Right forelimb (tissue), 1 donor: Measurements from ENCODE around the gene RFC1.
"Not testable (repeated sequence)": the region's sequence is repeated elsewhere in the genome, so short reads cannot be mapped to it uniquely, and the experiment has no call there.

ENCODE experiments used
- DNase-seq: peaks from one replicate; pipeline ENCODE4 v3.0.0-alpha.2; 2018

The RFC1 gene

DNA sequence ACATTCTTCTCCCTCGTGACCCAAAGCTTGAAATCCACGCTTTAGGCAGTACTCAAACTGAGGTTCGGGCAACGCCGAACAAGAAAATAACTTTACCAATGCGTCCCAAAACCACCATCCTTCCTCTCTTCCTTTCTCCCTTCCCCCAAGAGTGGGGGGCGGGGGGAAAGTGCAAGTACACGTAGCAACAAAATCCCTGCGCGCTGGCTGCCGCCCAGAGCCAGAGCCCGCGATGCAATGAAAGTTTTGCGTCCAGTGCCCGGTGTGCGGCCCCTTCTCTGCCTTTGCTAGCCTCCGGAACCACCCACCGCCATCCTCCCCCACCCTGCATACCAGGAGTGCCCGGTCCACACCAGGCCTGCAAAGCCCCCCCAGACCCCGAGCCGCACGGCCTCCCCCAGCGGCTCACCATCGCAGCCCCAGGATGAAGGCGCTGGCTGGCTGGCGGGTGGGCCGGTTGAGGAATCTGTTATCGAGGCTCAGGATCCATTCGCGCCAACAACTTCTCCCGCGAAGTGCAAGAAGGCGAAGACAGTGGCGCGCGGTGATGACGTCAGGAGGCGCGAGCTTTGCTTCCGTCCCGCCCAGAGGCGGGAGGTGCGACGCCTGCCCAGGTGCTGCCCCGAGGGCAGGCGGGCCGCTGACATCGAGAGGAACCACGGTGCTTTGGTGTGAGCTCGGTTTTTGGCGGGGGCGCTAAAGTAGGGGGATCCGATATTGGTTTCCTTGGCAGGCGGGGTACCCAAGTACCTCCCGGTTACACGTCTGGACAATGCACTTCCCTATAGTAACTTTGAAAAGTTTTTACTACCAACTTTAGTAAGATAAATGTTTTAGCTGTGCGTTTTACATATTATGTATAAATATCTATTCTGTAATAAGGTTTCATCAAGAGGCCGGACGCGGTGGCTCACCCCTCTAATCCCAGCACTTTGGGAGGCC lies at the start of gene RFC1:
RFC1 (minus strand) TSS at position 533 of the 942 bp plus-strand sequence; CDS start at position 412, 121 bp downstream.
- peak; percentile 94 for DNase-seq

GRCh38 chr4:39415678-39416283 lies 49.6 kb upstream of the RFC1 start:
- DNase-seq, result no peak

GRCh38 chr4:39411561-39411960 lies 45.4 kb upstream of the RFC1 start:
- DNase-seq, result not testable (repeated sequence)

DNA sequence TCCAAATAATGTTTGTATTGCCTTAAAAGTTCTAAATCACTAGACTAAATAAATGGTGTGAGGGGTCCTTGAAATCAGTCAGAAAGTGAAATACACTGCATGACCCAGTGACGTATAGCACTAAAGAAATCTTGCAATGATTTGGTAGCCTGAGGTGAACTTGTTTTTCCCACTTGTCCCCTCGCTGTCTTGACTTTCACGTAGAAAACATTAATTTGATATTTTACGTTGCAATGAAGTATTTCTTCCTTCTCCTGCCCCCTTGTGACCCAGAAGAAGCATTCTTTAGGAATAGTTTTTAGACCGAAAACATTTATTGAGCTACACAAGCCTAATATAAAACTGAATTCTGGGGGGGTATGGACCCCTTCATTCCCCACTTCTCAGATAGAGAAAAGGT lies 44.3 kb upstream of the RFC1 start:
- DNase-seq, result no peak

DNA sequence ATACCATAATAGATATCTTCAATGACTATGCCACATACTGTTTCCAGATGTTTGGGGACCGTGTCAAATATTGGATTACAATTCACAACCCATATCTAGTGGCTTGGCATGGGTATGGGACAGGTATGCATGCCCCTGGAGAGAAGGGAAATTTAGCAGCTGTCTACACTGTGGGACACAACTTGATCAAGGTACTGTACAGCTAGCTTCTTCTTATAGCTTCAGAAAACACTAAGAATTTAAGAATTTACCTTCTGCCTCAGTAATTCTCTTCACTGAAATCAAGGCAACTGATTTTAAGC lies 41.4 kb upstream of the RFC1 start:
- DNase-seq, result no peak

GRCh38 chr4:39406763-39407583 lies 40.8 kb upstream of the RFC1 start, which contains the start of gene KLB:
Gene KLB (plus strand): TSS chr4:39406930. CDS start chr4:39406950, 20 bp downstream.
- DNase-seq, result no peak

- not testable (repeated sequence) for DNase-seq
Measured at GRCh38 chr4:39401640-39402039, 35.5 kb upstream of the RFC1 start.

GRCh38 chr4:39394706-39395105 lies 28.5 kb upstream of the RFC1 start:
- no peak for DNase-seq

GRCh38 chr4:39390603-39391002 lies 24.4 kb upstream of the RFC1 start:
- no peak for DNase-seq

DNA sequence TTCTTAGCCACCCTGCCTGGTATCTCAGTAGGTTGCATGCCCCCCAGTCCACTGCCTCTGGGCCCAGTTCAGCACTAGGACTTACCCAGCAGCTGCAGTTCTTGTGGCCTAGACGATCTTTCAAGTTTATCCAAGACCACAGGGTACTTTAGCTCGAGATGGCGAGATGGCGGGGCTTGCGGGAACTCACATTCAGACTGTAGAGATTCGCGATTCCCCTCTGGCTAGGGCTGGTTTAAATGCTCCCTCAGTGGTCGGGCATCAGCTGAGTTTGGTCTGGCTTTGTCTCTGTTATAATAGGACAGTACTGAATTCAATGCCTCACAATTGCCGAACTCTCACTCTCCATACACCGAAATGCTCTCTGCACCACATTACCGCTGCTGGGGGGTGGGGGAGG lies 18.4 kb upstream of the RFC1 start:
- DNase-seq, result no peak

DNA sequence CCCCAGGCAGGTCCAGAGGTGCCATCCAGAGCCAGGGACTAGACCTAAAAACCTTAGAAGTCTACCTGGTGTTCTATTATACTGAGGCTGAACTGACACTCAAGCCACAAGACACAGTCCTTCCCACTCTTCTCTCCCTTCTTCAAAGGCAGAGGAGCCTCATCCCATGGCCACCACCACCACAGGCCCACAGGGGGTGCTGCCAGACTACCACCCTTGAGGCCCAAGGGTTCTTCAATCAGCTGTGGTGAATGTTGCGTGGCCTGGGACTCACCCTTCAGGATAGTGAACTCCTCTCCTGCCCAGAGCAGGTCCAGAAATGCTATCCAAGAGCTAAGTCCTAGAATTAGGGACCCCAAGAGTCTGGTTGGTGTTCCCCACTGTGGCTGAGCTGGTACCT lies 17.5 kb upstream of the RFC1 start:
- no peak for DNase-seq

GRCh38 chr4:39375478-39375877 lies 9.3 kb upstream of the RFC1 start:
- DNase-seq, result no peak

GRCh38 chr4:39371209-39371608 lies 5.0 kb upstream of the RFC1 start:
- not testable (repeated sequence) for DNase-seq

DNA sequence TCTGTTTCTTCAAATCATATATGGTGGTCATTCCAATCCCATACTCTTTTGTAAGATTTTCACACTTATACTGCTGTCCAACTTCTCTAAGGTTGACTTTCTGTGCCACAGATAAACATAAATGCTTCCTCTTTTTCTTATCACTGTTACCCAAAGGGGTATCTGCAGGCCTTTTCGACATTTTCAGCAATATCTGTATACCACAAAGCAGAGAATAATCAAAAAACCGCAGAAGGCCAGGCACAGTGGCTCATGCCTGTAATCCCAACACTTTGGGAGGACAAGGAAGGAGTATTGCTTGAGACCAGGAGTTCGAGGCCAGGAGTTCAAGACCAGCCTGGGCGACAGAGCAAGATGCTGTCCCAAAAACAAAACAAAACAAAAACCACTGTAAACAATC lies 3.1 kb upstream of the RFC1 start:
- no peak for DNase-seq

DNA sequence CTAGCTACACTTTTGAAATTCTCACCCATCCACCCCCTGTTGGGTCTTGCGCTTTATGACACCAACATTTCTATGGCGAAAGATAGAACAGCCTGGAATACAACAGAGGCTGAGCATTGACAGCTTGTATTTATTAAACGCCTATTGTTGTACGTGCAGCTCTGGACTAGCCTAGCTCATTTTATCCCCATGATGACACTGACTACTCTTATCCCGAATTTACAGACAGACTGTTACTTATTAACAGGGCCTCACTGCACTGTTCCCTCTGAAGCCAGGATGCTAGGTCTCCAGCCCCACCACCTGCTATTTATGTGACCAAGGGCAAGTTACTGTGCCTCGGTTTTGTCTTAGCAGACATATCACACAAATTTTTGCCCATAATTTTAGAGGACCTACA lies 1.0 kb upstream of the RFC1 start:
- no peak for DNase-seq

DNA sequence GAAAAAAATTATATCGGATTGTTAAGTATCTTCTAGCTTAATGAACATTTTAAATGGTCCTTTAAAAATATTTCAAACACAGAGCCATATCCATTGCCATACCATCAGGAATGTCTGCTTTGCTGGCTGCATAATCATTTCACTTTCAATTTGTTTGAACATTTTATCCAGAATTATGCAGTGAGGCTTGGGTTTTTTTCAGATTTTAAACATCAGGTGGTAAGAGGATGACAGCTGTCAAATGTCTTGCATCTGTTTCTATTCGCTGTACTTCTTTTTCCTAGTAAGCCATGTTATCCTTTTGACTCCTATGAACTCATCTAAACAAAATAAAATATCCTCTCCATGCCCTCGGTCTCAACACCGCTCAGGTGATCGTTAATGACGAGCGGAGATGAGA lies 802 bp downstream of the RFC1 start:
- DNase-seq, result no peak

GRCh38 chr4:39363773-39364393 lies 2.3 kb downstream of the RFC1 start:
- no peak for DNase-seq

DNA sequence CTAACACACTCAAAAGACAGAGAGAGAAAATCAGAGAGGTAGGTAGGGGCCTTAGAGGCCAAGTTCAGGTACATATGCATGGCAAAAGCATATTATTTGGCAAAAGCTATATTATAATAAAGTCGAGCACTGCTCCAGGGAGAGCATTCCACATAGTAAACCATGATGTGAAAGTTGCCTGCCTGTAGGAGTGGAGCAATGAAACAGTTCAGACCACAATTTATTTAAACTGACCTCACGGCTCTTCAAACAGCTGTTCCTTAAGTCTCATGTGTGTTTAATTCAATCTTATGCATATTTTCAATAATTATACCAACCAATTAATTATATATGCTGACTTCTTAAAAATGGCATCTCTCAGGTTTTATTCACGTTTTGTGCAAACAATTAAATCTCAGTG lies 3.3 kb downstream of the RFC1 start:
- no peak for DNase-seq

- DNase-seq, result not testable (repeated sequence)
Measured at GRCh38 chr4:39360611-39361010, 5.6 kb downstream of the RFC1 start.

DNA sequence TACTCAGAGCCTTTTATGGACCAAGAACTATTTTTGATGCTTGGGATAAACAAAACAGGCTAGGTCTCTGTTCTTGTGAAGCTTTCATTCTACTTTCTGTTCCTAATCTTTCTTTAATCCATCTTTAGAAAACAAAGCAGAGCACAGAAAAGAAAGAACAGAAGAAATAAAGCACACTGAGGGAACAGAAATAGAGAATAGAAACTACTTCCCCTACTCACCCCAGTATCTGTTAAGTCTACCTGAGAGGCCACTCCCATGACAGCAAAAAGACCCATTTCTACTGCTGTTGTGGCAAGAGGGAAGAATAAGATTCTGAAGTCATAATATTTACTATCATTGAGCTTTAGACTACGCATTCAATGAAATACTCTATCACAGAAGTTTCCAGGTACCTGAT lies 9.2 kb downstream of the RFC1 start:
- DNase-seq, result no peak

DNA sequence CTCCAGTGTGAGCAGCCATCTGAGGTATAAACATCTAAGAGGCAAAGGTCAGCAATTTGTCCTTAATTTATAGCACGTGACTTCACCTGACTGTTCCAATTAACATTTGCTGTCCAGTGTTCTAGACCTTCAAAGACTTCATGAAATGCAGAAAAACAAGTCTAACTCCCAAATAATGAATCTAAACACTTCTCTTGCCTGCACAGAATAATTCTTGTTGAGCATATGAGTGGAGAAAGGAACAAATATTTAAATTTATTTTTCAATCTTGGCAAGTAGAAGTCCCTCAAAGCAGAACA lies 12.0 kb downstream of the RFC1 start:
- no peak for DNase-seq

DNA sequence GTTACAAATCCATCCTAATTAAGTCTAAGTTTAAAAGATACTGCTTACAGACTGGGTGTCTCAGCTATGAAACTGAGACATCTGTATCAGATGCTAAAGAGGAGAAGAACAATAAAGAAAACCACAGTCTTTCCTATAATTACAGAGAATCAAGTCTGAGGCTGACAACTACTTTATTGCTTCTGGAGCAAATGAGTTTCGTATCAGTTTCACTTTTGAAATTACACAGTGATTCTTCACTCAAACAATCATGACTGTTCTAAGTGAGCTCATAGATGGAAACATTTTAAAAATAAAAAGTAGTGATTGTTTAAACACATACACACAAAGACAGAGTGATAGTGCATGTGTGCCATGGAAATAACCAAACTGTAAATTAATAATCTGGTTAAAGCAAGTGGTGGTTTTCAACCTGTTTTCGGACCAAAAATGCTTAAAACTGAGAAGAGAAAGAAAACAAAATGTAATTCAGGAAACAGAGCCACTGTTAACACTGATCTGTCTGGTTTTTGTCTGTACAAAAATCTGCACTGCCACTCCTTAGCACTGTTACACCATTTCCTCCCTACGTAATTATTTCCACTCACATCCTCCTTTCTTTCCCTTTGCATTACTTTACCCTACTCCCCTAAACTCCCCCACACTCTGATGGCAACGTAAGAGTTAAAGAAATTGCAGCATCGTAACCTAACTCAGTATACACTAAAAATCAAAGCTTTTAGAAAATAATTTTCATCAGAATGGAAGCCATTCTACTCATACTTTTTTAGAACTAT lies 12.5 kb downstream of the RFC1 start:
- no peak for DNase-seq

GRCh38 chr4:39353149-39353477 lies 13.0 kb downstream of the RFC1 start:
- not testable (repeated sequence) for DNase-seq
